HG03064 (cell line): Measurements from ENCODE around the gene C18orf63.

Source experiments
- ATAC-seq: cut with Tn5 transposase; IDR thresholded peaks from one replicate; pipeline ENCODE4 v1.9.1; 2021; ENCODE audit warnings: low read depth; ENCODE audit not compliant: unreplicated experiment

Gene C18orf63

DNA sequence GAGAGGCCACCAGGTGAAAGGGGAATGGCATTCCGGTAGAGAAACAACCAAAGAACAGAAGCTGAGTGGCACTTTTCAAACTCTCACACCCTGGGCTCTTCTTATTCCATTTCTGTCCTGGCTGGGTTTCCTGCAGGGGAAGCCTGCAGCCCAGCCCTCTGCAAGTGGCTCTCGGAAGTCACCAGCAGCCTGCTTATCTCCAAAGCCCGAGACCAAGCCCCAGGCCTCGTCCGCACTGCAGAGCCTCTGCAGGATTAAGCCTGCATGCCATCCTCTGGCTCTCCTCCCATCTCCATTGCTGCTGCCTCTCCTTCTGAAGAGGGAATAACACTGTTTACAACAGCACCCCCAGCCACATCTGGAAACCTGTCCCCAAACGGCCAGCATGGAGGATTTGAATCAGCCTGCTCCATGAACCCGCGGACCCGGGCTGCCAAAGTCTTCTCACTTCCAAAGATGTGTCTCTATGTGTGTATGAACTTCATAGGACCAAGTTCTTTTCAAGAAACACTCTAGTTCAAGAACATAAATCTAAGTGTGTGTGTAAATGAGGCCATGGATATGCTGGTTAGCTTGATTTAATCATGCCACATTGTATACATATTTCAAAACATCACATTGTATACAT, 87.3 kb downstream of the C18orf63 start:
- ATAC-seq = no peak

DNA sequence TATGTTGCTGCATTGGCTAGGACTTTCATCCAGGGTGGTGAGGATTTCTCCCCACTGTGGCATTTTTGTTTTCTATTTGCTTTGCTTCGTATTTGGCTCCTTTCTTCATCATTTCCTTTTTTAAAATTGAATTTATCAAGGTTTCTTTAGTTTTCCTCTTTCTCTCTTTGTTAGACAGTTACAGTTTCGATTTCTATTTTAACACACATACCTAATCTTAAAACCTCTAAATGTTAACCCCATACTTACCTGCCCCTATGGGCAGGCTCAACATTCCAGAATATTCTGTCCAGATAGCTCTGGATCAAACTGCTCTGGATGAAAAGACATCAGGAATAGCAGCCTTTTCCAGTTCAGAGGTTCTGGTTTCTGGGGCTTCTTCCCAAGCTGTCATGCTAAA, 92.2 kb downstream of the C18orf63 start:
- no peak for ATAC-seq
